HG03280 (cell line): Measurements from ENCODE around the gene MAN2A2.
"Not testable (repeated sequence)": the region's sequence is repeated elsewhere in the genome, so short reads cannot be mapped to it uniquely, and the experiment has no call there.

Experiments
- ATAC-seq: cut with Tn5 transposase; IDR thresholded peaks from one replicate; pipeline ENCODE4 v1.9.1; 2021; ENCODE audit warnings: mild to moderate bottlenecking, moderate library complexity; ENCODE audit not compliant: unreplicated experiment

MAN2A2 gene

DNA sequence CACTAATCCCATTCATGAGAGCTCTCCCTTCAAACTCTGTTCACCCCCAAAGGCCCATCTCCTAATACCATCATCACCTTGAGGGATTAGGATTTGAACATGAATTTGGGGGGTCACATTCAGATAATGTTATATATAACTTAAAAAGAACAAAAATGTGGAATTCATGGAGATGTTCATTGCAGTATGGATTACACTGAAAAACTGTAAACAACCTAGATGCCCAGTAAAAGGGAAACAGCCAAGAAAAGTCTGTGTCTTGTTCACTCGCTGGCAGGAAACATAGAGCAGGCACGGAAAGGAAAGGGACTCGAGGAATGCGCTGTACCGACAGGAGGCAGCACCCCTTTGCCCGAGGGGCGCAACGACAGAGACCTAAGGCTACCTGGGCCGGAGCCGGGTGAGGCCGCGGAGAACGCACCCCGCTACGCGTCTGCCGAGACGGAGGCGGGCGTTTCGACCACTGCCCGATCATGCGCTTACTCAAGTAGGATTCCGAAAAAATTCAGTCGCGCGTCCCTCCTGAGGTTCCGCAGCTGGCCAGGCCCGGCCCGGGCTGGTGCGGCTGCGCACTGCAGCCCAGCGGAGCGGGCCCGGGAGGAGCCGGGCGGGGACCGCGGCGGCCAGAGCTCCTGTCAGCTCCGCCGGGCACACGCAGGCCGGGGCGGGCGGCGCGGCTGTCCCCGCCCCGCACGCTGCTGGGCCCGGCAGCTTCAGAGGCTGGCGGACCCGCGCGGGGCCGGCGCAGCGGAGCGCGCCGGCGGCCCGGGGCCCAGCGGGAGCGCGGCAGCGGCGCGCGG lies 862 bp upstream of the MAN2A2 start:
- ATAC-seq = peak; percentile 66

DNA sequence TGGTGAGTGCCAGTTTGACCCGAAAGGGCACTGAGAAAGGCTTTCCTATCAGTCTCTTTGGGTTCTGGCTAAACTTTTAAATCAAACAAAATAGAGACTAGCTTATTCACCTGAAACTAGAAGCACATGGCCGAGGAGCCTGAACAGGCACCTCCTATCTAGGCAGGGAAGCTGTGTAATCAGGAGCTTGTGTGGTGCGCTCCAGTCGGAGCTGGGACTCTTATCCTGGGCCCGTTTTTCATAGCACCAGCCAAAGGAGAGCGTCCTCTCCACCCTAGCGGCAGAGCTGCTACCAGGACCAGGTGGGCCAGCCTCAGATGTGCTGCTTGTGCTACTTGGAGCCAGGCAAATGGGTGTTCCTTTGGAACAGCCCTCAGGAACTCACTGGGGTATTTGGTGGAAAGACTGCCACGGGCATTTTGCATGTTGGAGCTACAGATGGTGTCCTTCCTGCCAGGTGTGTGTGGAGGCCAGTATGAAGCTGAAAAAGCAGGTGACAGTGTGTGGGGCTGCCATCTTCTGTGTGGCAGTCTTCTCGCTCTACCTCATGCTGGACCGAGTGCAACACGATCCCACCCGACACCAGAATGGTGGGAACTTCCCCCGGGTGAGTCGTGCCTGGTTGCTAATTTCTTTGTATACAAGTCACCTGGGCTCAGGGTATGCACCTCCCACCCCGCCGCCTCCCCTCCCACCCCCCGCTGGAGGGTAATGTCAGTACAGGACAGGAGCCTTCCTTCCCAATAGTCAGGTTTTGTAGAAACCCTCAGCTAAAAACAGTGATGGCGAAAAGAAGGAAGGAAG lies 833 bp downstream of the MAN2A2 start:
- no peak for ATAC-seq

DNA sequence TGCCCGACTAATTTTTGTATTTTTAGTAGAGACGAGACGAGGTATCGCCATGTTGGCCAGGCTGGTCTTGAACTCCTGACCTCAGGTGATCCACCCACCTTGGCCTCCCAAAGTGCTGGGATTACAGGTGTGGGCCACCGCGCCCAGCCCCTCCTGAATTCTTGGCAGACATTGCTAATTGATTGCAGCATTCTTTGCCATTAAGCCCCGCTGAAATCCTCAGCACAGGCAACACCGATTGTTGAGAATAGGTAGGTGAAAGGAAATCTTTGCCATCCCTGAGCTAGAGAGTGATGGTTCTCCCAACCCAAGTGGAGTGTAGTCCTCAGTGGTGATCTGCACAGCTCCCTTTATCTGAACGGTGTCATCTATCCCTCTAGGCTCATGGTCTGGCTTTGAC lies 1.6 kb downstream of the MAN2A2 start:
- no peak for ATAC-seq

DNA sequence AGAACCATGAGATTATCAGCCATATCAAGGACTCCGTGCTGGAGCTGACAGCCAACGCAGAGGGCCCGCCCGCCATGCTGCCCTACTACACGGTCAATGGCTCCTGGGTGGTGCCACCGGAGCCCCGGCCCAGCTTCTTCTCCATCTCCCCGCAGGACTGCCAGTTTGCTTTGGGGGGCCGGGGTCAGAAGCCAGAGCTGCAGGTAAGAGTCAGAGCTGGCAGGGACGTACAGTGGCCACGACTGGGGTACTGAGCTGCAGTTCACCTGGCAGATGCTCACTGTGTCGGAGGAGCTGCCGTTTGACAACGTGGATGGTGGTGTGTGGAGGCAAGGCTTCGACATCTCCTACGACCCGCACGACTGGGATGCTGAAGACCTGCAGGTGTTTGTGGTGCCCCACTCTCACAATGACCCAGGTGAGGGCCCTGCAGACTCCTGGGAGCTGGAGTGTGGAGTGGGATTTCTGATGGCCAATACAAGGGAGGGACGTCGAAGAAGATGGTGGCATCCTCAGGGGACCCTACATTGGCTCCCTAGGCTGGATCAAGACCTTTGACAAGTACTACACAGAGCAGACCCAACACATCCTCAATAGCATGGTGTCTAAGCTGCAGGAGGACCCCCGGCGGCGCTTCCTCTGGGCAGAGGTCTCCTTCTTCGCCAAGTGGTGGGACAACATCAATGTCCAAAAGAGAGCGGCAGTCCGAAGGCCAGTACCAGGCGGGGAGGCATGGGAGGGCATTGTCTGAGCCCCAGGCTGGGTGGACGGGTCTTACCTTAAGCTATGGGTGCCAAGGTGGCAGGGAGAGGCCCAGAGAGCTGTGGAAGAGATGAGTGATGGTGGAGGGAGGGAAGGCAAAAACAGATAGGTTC lies 2.4 kb downstream of the MAN2A2 start:
- ATAC-seq = no peak

DNA sequence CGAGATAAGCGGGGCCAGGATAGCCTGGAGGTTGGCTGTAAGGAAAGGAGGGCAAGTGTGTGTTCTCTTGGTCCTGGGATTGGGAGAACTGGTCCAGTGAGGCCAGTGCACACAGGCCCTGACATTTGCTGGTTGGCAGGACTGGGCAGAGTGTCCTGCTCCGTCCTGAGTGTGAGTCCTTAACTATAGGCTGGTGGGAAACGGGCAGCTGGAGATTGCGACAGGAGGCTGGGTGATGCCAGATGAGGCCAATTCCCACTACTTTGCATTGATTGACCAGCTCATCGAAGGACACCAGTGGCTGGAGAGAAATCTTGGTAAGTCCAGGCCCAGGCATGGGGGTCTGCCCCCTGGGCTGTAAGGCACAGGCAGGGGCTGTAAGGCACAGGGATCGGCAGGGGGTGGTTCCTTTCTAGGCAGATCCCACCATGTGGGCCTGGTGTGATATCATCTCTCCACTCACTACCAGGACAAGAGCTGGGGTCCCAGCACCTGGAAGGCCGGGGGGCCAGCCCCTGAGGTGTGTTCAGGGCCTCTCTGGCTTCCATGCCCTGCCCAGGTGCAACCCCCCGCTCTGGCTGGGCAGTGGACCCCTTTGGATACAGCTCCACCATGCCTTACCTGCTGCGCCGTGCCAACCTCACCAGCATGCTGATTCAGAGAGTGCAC lies 3.2 kb downstream of the MAN2A2 start:
- ATAC-seq = no peak

DNA sequence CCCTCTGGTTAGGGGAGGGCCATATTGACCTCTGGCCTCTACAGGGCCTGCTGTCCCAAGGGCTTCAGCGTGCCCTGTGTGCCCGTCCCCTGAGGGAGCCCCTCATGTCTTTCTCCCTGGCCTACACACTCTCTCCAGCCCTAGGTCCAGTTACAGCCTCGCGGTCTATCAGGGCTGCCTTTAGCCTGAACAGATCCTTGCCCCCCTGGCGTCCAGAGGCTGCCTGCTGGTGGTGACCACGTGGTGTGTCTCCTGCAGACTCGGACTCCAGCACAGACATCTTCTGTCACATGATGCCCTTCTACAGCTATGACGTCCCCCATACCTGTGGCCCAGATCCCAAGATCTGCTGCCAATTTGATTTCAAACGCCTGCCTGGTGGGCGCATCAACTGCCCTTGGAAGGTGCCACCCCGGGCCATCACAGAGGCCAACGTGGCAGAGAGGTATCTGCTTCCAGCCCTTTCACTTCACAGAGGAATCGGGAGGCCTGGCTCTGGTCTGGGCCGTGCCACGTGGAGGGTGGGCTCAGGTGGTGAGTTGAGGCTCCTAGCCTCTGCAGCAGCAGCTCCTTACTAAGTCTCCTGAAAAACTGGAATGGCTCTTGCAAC lies 4.1 kb downstream of the MAN2A2 start:
- no peak for ATAC-seq

DNA sequence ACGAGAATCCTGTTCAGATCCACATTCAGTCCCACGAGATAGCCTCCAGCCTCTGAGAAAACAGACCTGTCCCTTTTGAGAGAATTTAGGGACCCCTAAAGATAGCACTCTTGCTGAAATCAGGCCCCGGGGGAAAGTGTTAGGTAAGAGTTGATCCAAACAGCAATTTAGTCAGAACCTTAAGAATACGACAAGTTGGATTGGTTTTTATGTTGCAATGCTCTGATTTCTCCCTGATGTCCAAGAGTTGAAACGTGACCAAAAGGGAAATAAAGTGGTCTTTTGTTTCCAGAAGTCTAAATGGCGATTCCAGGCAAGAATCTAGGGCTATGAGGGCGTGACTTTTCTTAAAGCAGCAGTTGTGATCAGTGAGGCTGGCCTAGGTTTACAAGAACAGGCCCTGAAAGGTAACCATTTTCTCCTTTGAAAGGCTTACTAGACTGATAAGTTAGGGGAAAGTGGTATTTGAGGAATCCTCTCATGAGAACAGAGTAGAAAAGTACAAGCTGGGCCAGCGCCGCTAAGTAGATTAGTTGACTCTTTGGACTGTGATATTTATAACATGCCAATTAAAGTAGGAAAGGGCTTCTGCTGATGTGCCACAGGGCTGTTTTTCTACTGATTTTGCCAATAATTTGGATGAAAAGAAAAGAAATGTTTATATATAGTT lies 4.9 kb downstream of the MAN2A2 start:
- no peak for ATAC-seq

DNA sequence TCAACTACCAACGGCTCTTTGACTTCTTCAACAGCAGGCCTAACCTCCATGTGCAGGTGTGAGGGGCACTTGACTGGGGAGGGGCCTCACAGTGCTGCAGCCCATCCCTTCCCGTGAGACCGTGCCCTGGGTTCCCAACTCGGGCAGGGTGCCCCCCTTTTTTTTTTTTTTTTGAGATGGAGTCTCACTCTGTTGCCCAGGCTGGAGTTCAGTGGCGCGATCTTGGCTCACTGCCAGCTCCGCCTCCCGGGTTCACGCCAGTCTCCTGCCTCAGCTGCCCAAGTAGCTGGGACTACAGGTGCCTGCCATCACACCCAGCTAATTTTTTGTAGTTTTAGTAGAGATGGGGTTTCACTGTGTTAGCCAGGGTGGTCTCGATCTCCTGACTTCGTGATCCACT lies 6.3 kb downstream of the MAN2A2 start:
- not testable (repeated sequence) for ATAC-seq

DNA sequence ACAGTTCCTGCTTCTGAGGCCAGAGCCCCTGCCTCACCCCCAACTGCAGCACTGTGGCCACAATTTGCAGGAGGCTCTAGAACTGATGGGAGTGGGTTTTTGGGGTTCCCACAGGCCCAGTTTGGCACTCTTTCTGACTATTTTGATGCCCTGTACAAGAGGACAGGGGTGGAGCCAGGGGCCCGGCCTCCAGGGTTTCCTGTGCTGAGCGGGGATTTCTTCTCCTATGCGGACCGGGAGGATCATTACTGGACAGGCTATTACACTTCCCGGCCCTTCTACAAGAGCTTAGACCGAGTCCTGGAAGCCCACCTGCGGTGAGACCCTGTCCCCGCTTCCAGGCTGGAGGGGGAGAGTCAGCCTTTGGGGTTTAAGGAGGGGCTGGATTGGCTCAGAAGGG lies 6.9 kb downstream of the MAN2A2 start:
- ATAC-seq = no peak

DNA sequence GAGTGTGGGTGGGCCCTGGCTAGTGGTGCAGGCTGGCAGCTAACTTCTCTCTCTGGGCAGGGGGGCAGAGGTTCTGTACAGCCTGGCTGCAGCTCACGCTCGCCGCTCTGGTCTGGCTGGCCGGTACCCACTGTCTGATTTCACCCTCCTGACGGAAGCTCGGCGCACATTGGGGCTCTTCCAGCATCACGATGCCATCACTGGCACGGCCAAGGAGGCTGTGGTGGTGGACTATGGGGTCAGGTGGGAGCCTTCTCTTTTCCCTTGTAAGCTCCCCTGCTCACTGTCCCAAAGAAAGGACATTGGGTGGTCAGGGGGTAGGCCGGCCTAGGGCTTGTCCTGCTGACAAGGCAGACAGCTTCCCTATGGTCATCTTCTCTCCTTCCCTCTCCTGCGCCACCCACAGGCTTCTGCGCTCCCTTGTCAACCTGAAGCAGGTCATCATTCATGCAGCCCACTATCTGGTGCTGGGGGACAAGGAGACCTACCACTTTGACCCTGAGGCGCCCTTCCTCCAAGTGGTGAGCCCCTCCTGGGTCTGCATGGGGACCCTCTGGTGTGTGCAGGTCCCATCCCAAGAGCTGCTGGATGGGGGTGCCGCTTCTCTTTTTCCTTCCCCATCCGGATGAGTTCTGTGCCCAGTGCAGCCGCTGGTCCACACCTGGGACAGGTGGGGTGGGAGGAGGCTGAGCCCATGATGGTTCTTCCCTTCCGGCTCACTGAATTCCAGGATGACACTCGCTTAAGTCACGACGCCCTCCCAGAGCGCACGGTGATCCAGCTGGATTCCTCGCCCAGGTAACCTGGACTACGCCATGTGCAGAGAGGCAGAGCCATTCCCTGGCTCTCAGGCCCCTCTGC lies 7.6 kb downstream of the MAN2A2 start:
- ATAC-seq = no peak

DNA sequence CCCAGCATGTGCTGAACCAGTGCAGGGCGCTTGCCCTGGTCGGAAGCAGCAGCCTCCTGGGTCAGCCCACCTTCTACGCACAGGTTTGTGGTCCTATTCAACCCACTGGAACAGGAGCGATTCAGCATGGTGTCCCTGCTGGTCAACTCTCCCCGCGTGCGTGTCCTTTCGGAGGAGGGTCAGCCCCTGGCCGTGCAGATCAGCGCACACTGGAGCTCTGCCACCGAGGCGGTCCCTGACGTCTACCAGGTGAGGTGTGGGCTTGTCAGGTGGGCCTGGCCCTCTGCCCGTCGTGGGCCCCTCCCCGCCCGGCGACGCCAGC lies 8.2 kb downstream of the MAN2A2 start:
- ATAC-seq = no peak

DNA sequence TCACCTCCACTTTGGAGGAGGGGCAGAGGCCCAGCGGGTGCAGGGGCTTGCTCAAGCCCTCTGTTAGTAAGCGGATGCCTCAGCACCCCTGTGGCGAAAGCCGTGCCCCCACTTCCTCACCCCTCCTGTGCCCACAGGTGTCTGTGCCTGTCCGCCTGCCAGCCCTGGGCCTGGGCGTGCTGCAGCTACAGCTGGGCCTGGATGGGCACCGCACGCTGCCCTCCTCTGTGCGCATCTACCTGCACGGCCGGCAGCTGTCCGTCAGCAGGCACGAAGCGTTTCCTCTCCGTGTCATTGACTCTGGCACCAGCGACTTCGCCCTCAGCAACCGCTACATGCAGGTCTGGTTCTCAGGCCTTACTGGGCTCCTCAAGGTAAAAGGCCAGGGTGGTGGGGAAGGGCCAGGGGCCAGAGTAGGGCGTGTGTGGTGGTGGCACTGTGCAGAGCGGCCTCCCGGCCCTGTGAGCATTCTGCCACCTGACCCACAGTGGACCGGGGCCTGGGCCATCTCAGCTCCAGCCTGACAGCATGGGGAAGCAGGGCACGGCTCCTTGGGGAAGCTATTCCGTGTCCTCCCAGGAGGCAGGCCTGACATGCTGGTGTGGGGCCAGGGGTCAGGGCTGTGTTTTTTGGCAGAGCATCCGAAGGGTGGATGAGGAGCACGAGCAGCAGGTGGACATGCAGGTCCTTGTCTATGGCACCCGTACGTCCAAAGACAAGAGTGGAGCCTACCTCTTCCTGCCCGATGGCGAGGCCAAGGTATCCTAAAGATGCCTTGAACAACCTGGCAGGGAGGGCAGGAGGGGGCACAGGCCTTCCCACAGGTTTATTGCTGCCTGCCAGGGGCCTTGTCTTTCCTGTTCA lies 9.0 kb downstream of the MAN2A2 start:
- no peak for ATAC-seq

DNA sequence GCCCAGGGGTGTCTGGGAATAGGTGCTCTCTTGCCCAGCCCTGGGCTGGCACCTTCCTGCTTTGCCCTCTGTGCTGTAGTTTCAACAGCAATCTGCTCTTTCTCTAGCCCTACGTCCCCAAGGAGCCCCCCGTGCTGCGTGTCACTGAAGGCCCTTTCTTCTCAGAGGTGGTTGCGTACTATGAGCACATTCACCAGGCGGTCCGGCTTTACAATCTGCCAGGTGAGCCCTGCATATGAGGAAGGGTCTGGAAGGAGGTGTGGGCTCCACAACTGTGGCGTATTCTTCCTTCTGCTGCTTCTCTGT lies 9.6 kb downstream of the MAN2A2 start:
- ATAC-seq = no peak

DNA sequence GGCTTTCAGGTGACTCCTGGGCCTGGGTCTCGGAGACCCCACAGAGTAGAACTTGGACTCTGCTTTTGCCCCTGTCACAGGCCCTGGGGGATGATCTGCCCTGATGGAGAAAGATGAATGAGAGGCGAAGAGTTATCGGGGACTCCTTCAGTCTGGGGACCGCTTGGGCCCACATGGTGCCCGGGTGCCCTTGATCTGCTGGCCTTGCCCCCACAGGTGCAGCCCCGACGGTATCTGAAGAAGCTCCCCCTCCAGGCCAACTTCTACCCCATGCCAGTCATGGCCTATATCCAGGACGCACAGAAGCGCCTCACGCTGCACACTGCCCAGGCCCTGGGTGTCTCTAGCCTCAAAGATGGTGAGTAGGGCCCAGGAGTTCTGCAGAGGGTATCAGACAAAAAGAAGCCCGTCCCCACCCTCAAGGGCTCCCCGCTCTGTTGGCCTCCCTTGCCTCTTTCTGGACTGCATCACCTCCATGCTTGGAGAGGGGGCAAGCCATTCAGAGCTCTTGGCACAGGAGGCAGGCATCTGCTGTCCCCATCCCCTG lies 10.4 kb downstream of the MAN2A2 start:
- ATAC-seq = no peak

DNA sequence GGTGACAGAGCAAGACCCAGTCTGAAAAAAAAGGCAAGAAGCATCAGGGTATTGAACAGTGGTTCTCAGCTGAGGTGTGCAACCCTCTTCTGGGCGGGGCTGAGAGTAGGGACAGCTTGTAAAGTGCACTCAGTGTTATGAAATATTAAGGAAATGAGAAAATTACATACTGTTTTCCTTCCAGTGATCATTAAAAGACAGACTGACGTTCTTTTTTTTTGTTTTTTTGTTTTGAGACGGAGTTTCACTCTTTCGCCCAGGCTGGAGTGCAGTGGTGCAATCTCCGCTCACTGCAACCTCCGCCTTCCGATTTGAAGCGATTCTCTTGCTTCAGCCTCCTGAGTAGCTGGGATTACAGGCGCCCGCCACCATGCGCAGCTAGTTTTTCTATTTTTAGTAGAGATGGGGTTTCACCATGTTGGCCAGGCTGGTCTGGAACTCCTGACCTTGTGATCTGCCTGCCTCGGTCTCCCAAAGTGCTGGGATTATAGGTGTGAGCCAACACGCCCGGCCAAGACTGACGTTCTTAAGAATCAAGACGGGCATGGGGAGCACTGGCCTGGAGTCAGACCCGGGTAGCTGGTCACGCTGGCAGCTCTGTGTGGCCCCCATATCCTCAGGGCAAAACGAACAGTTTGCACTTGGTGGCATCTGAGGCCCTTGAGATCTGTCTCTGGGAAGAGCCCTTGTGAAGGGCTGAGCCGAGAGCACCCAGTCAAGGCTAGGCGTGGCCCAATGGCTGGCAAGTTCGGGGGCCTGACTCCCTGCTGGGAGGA lies 11.4 kb downstream of the MAN2A2 start:
- no peak for ATAC-seq

DNA sequence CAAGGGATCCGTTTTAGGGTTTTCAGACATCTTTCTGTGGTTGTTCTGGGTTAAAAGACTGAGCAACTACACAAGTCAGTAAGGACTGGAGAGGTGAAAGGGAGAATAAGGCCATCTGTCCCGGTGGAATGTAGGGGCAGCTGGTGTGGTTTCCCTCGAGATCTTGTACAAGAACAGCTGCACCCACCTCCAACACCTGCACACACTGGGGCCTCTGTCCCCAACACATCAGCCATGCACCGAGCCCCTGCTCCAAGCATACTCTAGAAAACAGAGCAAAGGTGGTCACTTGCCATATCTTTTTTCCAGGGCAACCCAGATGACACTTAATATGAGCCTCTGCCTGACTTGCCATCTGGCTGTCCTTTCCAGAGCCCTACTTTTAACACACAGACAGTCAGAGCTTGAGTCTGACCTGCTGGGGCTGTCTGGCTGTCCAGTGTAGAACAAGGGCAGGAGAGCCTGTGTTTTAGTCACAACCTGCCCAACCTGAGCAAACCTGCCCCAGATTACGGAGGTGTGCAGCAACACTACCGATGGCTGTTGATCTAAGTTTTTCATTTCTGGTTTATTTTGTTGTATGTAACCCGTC lies 12.2 kb downstream of the MAN2A2 start:
- ATAC-seq = no peak
